OCI-LY3 (cell line): ENCODE data around the gene KRT6B.

Experiments
- CTCF ChIP-seq: fragments of 200-600, 300-600 bp; sonication (generic); IDR thresholded peaks from 2 replicates; pipeline ENCODE4 v1.5.1; 2014; ENCODE audit warnings: antibody characterized with exemption, low read length, low read depth
- EZH2phosphoT487 ChIP-seq: fragments of 200-600 bp; shearing (Covaris generic); IDR thresholded peaks from 2 replicates; pipeline ENCODE4 v1.6.1; 2018; ENCODE audit warnings: antibody characterized with exemption, mixed run types, low read depth

GRCh38 chr12:52501490-52501889, 49.5 kb upstream of the KRT6B start:
- TF ChIP-seq CTCF (no peak), EZH2phosphoT487 (no peak)
